SHP77 (cell line): ENCODE results near the gene MYL6B.
"Not testable (repeated sequence)": the region's sequence is repeated elsewhere in the genome, so short reads cannot be mapped to it uniquely, and the experiment has no call there.

Experiments used
- DNase-seq, 2 experiments: peaks; one replicate each; lab custom pipeline; 2025; lab: John Stamatoyannopoulos, UW

Gene MYL6B

GRCh38 chr12:56152132-56152755 is at the start of gene MYL6B:
Gene MYL6B (plus strand): TSS chr12:56152587. CDS start chr12:56153919, 1,332 bp downstream.
- DNase-seq: peak; percentile 83 to 93

GRCh38 chr12:56102683-56103065 is 49.7 kb upstream of the MYL6B start:
- no peak for DNase-seq

- no peak for DNase-seq
Measured at GRCh38 chr12:56103066-56103711, 49.2 kb upstream of the MYL6B start.

GRCh38 chr12:56103823-56104108 is 48.6 kb upstream of the MYL6B start:
- DNase-seq: no peak

GRCh38 chr12:56104109-56104814 is 48.1 kb upstream of the MYL6B start, which contains the start of gene PA2G4:
Gene PA2G4 (plus strand): TSS chr12:56104559. CDS start chr12:56104738, 179 bp downstream.
- peak; percentile 98 to 99 for DNase-seq

GRCh38 chr12:56104815-56105608 is 47.4 kb upstream of the MYL6B start:
- no peak for DNase-seq

GRCh38 chr12:56105609-56105902 is 46.8 kb upstream of the MYL6B start:
- DNase-seq: no peak

GRCh38 chr12:56107242-56107641 is 45.1 kb upstream of the MYL6B start:
- no peak for DNase-seq

- DNase-seq: no peak
Measured at GRCh38 chr12:56110571-56110970, 41.8 kb upstream of the MYL6B start.

GRCh38 chr12:56114084-56114483 is 38.3 kb upstream of the MYL6B start:
- no peak for DNase-seq

GRCh38 chr12:56115329-56115728 is 37.1 kb upstream of the MYL6B start:
- peak; percentile 28 to 37 for DNase-seq

GRCh38 chr12:56116267-56117081 is 35.9 kb upstream of the MYL6B start, which contains the start of gene RPL41:
Gene RPL41 (plus strand): TSS chr12:56116633.
- DNase-seq: peak; percentile 83 to 89

- DNase-seq: not testable (repeated sequence)
Measured at GRCh38 chr12:56117082-56117706, 35.2 kb upstream of the MYL6B start.

GRCh38 chr12:56117778-56118687 is 34.4 kb upstream of the MYL6B start, which contains the start of gene ZC3H10:
Gene ZC3H10 (plus strand): TSS chr12:56118266. CDS start chr12:56120563, 2,297 bp downstream.
- peak; percentile 98 for DNase-seq

GRCh38 chr12:56118688-56119357 is 33.6 kb upstream of the MYL6B start:
- DNase-seq: no peak

- DNase-seq: peak; percentile 85 to 88
Measured at GRCh38 chr12:56119361-56119796, 33.0 kb upstream of the MYL6B start.

- no peak for DNase-seq
Measured at GRCh38 chr12:56120158-56120846, 32.1 kb upstream of the MYL6B start.

GRCh38 chr12:56121204-56121870 is 31.1 kb upstream of the MYL6B start:
- no peak for DNase-seq
